DND-41 (cell line): ENCODE results near the gene DTX1.

ENCODE experiments used
- EZH2 ChIP-seq: IDR thresholded peaks from 3 replicates; pipeline ENCODE4 v1.6.1; 2012; ENCODE audit warnings: borderline replicate concordance, low read depth, mild to moderate bottlenecking, moderate library complexity, low read length, inconsistent platforms; ENCODE audit not compliant: severe bottlenecking
- TF ChIP-seq, protein P1 (sequence below): IDR thresholded peaks from 2 replicates; pipeline ENCODE4 v1.5.1; 2012; ENCODE audit warnings: borderline replicate concordance, low read length, moderate library complexity, mild to moderate bottlenecking; ENCODE audit not compliant: poor library complexity, severe bottlenecking; ENCODE audit errors: extremely low read depth

DNA sequence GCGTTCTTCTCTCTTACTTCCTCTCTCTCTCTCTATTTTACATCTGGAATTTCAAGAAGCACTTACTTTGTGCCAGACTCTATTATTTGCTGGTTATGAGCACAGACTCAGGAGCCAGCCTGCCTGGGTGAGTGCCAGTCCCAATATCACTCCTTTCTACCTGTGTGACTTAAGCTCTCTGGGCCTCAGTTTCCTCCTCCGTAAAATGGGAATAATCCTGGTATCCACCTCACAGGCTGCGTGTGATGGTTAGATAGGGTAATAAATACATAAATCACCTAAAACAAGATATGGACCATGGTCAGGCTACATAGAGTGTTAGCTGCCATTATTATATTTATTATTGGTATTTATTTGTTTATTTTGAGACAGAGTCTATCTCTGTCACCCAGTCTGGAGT, 54.7 kb downstream of the DTX1 start:
- TF ChIP-seq, protein P1, sequence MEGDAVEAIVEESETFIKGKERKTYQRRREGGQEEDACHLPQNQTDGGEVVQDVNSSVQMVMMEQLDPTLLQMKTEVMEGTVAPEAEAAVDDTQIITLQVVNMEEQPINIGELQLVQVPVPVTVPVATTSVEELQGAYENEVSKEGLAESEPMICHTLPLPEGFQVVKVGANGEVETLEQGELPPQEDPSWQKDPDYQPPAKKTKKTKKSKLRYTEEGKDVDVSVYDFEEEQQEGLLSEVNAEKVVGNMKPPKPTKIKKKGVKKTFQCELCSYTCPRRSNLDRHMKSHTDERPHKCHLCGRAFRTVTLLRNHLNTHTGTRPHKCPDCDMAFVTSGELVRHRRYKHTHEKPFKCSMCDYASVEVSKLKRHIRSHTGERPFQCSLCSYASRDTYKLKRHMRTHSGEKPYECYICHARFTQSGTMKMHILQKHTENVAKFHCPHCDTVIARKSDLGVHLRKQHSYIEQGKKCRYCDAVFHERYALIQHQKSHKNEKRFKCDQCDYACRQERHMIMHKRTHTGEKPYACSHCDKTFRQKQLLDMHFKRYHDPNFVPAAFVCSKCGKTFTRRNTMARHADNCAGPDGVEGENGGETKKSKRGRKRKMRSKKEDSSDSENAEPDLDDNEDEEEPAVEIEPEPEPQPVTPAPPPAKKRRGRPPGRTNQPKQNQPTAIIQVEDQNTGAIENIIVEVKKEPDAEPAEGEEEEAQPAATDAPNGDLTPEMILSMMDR: no peak
- TF ChIP-seq EZH2: no peak
